Psoas muscle (tissue), 8 donors: ENCODE measurements around the gene MEIOSIN. TPM values are rescaled to one million over a fixed set of nuclear protein-coding genes. Genes with fewer than 3 reads are reported as not detected.

Source experiments
- ATAC-seq, 4 donors: fragments of 200-7000 bp; cut with Tn5 transposase; one replicate each; pipeline ENCODE4 v1.9.1; 2020; ENCODE audit warnings: moderate library complexity in 3 of 4, mild to moderate bottlenecking in 2 of 4
- DNase-seq, 2 donors: peaks; one replicate each; pipeline ENCODE4 v3.0.0-alpha.2; 2020
- H3K27ac ChIP-seq: fragments of 200-600 bp; one replicate; pipeline ENCODE4 v1.8.0; 2022
- H3K27me3 ChIP-seq, 3 donors: fragments of 200-600 bp in 1 of 3; one replicate each; pipeline versions ENCODE4 v1.6.1 to v1.8.0; 2013 to 2022; ENCODE audit warnings: low read length in 2 of 3, mild to moderate bottlenecking in 2 of 3, moderate library complexity in 1 of 3; ENCODE audit not compliant: insufficient read depth in 3 of 3
- H3K36me3 ChIP-seq, 2 donors: fragments of 200-600 bp in 1 of 2; one replicate each; pipeline versions ENCODE4 v1.6.1 to v1.8.0; 2013 to 2022; ENCODE audit warnings: low read depth in 1 of 2, mild to moderate bottlenecking in 1 of 2, moderate library complexity in 1 of 2; ENCODE audit not compliant: insufficient read depth in 1 of 2
- H3K4me1 ChIP-seq: fragments of 200-600 bp; one replicate; pipeline ENCODE4 v1.8.0; 2022
- H3K4me3 ChIP-seq: fragments of 200-600 bp; one replicate; pipeline ENCODE4 v1.8.0; 2022; ENCODE audit warnings: mild to moderate bottlenecking
- H3K9me3 ChIP-seq: fragments of 200-600 bp; one replicate; pipeline ENCODE4 v1.8.0; 2022
- WGBS, 3 donors: extraction: QIAGEN DNeasy Blood & Tissue Kit; methylation state at CpG; one replicate each; pipeline versions ENCODE4 v1.1.6 to v1.1.7; 2013; 5-methylcytosine and 5-hydroxymethylcytosine counted together
- intact Hi-C, 2 donors: fragments of 100-400 bp; cut with DNase I; formaldehyde crosslinking; loops; one replicate each; pipeline versions ENCODE4 v1.11.0 to v1.14.2; 2022
- polyA plus RNA-seq, 3 donors: library from polyadenylated mRNA; stranded (reverse); fragments of 200-250 nt; gene quantifications; one replicate each; pipeline ENCODE4 v1.2.3, GENCODE V29; 2013
- total RNA-seq, 4 donors: library from RNA; stranded (reverse); fragmentation: NEBNext Ultra II Directional in 2 of 4; extraction: Animal tissue kit (Norgen Biotek cat#: 25700) in 2 of 4; gene quantifications; one replicate each; pipeline versions ENCODE4 v1.2.1 to v1.2.4, GENCODE V29; 2021 to 2023
- TF ChIP-seq, protein P1 (sequence below): fragments of 200-600 bp; IDR thresholded peaks from one replicate; pipeline ENCODE4 v1.8.0; 2022; ENCODE audit warnings: antibody characterized with exemption
- donor health status: healthy with polysubstance abuse.
- donor health status: DM: no; HTN: no; CAD: no; lungs with moderate emphysema.
- donor health status: Bipolar disorder and iron deficiency.
- donor health status: healthy.
- donor health status: DM: yes; HTN: yes; CAD: no.
- donor health status: DM: no; HTN: no; CAD: no.
- donor health status: DM: no; HTN: no; CAD: no.
- donor health status: DM: yes; HTN: yes; CAD: no.

Gene MEIOSIN
- total and polyA plus RNA-seq, 7 donors = 0.01 TPM; not detected in 6

DNA sequence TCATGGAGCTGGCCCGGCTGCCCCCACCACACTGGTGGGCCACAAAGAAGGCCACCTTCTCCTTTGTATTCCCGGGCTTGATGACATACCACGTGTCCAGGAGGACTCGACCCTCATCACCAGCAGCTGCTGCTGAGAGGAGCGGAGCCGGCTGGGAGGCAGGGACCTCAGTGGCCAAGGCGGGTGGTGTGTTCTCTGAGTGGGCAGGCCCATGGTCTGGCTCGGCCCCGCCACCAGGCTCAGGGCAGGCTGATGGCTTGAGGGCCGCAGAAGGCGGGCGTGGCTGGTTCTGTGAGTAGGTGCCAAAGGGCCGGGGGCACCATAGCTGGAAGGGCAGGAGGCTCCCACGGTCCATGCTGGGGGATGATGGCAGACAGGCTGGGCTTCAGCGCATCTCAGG is 20.1 kb upstream of the MEIOSIN start:
- TF ChIP-seq, protein P1, sequence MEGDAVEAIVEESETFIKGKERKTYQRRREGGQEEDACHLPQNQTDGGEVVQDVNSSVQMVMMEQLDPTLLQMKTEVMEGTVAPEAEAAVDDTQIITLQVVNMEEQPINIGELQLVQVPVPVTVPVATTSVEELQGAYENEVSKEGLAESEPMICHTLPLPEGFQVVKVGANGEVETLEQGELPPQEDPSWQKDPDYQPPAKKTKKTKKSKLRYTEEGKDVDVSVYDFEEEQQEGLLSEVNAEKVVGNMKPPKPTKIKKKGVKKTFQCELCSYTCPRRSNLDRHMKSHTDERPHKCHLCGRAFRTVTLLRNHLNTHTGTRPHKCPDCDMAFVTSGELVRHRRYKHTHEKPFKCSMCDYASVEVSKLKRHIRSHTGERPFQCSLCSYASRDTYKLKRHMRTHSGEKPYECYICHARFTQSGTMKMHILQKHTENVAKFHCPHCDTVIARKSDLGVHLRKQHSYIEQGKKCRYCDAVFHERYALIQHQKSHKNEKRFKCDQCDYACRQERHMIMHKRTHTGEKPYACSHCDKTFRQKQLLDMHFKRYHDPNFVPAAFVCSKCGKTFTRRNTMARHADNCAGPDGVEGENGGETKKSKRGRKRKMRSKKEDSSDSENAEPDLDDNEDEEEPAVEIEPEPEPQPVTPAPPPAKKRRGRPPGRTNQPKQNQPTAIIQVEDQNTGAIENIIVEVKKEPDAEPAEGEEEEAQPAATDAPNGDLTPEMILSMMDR = no peak
- no peaks in the 10 kb centered on the region for H3K36me3 ChIP-seq
- no peaks in the 10 kb centered on the region for H3K9me3 ChIP-seq
- H3K27me3 ChIP-seq = no peaks in the 10 kb centered on the region
- WGBS, 3 donors = 88 to 90% (median 89%) methylated on average over 15 of the region's 15 CpGs
- H3K4me3 ChIP-seq = no peak overlapping the region
- intact Hi-C loops = no loop called here
- no peak overlapping the region for H3K27ac ChIP-seq
- H3K4me1 ChIP-seq = peaks cover 10% of the 10 kb centered on the region
- DNase-seq (no peak), ATAC-seq (no peak)

DNA sequence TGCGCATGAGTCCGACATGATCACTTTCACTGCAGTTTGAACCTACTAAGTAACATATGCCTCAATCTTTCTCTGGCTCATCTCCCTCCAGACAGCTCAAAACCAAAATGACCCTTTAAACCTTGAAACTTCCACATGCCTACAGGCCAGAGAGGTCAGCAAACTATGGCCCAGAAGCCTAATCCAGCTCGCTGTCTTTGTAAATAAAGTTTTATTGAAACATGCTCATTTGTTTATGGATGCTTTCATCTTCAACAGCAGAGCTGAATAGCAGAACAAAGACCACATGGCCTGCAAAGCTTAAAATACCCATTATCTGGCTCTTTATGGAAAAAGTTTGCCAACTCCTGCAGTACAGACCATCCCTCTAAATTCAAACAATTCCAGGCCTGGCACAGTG is 18.1 kb upstream of the MEIOSIN start:
- no peaks in the 10 kb centered on the region for H3K27me3 ChIP-seq
- no peak overlapping the region for H3K4me3 ChIP-seq
- 94 to 100% (median 96%) methylated on average over 3 of the region's 3 CpGs for WGBS, 3 donors
- no peak overlapping the region for H3K27ac ChIP-seq
- intact Hi-C loops = no loop called here
- H3K9me3 ChIP-seq = no peaks in the 10 kb centered on the region
- DNase-seq (no peak), ATAC-seq (no peak)
- H3K36me3 ChIP-seq = no peaks in the 10 kb centered on the region
- H3K4me1 ChIP-seq = peaks cover 14% of the 10 kb centered on the region
- TF ChIP-seq, protein P1 = no peak

DNA sequence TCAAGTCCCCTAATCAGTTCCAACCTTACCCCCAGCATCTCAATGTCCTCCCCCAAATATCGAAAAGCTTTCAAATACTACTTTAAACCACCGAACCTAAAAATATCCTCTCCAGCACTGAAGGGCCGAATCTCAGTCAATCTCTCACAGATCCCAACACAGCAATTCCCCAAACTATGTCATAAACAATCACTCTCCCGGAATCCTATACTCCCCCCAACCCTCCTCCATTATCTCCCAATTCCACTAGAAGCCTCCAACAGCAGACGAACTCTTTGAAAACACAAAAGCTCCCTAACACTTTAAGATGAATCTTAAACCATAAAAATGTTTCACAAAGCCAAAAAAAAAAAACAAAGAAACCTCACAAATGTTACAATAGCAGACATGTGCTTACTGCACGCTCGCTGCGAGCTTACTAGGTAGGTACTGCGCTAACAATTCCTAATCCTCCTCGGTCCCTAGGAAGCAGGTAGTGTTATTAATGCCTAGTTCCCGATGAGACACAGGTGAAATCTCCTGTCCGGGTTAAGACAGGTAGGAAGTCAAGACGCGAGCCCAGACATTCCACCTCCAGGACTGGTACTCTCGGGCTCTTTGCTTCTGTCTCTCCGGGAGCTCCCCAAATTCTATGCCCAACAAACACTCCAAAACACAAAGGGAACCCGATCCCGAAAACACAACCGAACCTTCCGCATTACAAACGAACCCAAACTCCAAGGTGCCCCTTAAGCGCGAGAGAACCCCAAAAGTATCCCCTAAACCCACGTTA is 16.7 kb upstream of the MEIOSIN start:
- peaks cover 14% of the 10 kb centered on the region for H3K4me1 ChIP-seq
- ATAC-seq (peak in 2 of 4 donors; percentile 12 to 25), DNase-seq (no peak)
- intact Hi-C loops = no loop called here
- H3K27ac ChIP-seq = peak overlapping the region; percentile 94
- 1 to 2% (median 2%) methylated on average over 24 of the region's 24 CpGs for WGBS, 3 donors
- peak overlapping the region; percentile 84 for H3K4me3 ChIP-seq
- TF ChIP-seq, protein P1 = no peak
- H3K9me3 ChIP-seq = no peaks in the 10 kb centered on the region
- no peaks in the 10 kb centered on the region for H3K36me3 ChIP-seq
- H3K27me3 ChIP-seq = no peaks in the 10 kb centered on the region

DNA sequence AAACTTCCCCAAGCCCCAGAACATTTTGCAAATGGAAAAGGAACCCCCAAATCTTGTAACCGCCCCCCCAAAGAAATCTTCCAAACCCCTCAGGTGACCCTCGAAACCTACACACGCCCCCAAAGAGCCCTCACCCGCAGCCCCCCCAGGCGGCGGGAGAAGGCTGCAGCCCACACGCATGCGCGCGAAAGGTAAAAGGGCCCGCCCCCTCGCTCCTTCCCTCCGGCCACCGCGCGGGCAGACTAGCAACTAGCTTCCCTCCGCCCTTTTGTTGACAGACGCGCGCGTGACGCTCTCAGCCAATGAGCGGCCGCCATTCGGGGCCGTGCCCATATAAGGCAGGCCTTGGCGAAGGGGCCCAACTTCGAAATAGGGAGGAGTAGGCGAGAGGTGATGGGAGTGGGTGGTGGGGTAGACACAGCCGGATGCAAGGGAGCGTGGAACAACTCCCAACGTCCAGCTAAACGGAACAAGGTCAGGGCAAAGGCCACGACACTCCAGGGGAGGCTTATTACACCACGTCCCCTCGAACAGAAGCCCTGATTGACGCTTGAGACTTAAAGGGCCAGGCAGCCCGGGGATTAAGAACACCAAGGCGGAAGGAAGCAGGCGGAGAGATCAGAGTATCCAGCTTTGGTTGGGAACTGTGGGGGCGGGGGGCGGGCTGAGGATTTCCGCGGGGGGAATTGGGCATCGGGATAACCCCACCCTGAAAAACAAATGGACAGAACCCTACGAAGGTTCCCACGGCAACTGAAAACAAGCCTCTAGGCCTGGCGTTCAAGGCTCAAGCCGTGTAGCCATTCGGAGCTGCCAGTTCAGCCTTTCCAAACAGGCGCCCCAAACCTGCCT is 15.9 kb upstream of the MEIOSIN start:
- WGBS, 3 donors = 0 to 1% (median 0%) methylated on average over 49 to 51 of the region's 51 CpGs
- Histone ChIP-seq H3K4me1 (peaks cover 14% of the 10 kb centered on the region), H3K9me3 (no peaks in the 10 kb centered on the region), H3K4me3 (peak overlapping the region; percentile 84), H3K27me3 (no peaks in the 10 kb centered on the region), H3K27ac (peak overlapping the region; percentile 94), H3K36me3 (no peaks in the 10 kb centered on the region)
- intact Hi-C loops = no loop called here
- peak; percentile 96 to 98 (median 97) for ATAC-seq
- DNase-seq = peak; percentile 99 to 100
- TF ChIP-seq, protein P1 = no peak
